Retinal pigment epithelial cell (primary cell): Measurements from ENCODE around the gene MEIS2.

Experiments
- DNase-seq: peaks from one replicate; pipeline ENCODE4 v3.0.0-alpha.2; 2010; ENCODE audit warnings: low read depth
- H3K4me3 ChIP-seq: 2 replicates; pipeline ENCODE4 v1.5.1; 2011; ENCODE audit warnings: mild to moderate bottlenecking, low read length, control low read depth, moderate library complexity
- TF ChIP-seq, protein P1 (sequence below): conservative IDR thresholded peaks from 2 replicates; pipeline ENCODE4 v1.5.1; 2011; ENCODE audit warnings: low read depth, low read length, control low read depth, inconsistent platforms

MEIS2 gene

GRCh38 chr15:37109168-37109871, 9.0 kb upstream of the MEIS2 start:
- TF ChIP-seq, protein P1, sequence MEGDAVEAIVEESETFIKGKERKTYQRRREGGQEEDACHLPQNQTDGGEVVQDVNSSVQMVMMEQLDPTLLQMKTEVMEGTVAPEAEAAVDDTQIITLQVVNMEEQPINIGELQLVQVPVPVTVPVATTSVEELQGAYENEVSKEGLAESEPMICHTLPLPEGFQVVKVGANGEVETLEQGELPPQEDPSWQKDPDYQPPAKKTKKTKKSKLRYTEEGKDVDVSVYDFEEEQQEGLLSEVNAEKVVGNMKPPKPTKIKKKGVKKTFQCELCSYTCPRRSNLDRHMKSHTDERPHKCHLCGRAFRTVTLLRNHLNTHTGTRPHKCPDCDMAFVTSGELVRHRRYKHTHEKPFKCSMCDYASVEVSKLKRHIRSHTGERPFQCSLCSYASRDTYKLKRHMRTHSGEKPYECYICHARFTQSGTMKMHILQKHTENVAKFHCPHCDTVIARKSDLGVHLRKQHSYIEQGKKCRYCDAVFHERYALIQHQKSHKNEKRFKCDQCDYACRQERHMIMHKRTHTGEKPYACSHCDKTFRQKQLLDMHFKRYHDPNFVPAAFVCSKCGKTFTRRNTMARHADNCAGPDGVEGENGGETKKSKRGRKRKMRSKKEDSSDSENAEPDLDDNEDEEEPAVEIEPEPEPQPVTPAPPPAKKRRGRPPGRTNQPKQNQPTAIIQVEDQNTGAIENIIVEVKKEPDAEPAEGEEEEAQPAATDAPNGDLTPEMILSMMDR: no peak
- no peak for DNase-seq
- peak overlapping the region; percentile 63 for H3K4me3 ChIP-seq

GRCh38 chr15:37108381-37109167, 8.2 kb upstream of the MEIS2 start:
- no peak for DNase-seq
- TF ChIP-seq, protein P1: no peak
- no peak overlapping the region for H3K4me3 ChIP-seq

DNA sequence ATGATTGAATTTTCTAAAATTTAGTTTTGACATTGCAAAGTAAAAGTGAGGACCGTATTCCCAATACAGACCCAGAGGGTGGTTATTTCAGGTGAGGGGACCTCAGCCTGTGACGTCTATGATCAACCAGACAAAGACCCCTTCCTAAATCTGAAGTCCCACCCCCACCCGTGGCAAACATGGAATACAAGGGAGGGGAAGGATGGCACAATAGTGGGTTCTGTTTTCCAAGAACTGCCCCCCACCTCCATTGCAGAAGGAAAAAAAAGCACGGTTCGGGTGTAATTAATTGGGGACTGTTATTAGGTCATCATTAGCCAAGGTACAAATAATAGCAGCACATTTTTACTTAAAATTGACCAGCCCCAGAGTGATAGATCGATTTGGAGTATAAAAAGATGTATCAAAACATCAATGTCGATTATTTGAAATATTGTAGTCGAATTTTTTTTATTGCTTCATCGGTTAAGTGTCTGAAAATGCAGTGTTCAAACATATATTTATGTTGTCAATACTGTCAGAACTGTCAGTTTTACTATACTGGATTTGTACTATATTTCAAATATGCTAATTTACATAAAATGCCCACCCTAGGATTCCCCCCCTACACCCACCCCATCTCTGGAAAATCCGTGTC, 7.5 kb upstream of the MEIS2 start:
- H3K4me3 ChIP-seq: no peak overlapping the region
- DNase-seq: no peak
- TF ChIP-seq, protein P1: no peak

DNA sequence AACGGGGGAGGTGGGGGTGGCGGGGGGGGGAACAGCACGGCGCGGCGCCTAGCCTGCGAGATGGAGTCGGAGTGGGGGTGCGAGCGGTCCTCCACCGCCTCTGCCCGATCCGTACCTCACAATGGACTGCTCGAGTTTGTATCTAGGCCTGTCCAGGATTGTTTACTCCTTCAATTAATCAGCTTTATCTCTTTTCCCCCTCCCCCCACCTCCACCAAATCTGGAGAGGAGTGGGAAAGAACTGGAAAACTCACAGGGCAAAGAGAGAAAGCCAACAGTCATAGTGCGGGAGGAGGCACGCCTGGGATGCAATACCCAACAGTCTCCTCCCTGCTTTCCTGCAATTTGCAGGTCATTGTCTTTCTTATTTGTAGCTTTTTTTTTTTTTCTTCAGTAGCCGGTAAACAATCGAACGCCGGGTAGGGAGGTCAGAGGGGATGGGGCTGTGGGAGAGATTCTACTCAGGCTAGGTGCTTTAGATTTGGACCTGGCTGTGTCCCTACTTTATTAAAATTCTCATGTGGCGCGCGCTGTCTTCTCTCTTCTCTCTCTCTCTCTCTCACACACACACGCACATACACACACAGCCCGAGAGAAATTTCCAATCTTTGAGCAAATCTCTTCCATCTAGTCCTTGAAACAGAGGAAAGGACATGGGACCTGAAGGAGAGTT, 6.9 kb upstream of the MEIS2 start:
- H3K4me3 ChIP-seq: peak overlapping the region; percentile 48
- TF ChIP-seq, protein P1: no peak
- no peak for DNase-seq

DNA sequence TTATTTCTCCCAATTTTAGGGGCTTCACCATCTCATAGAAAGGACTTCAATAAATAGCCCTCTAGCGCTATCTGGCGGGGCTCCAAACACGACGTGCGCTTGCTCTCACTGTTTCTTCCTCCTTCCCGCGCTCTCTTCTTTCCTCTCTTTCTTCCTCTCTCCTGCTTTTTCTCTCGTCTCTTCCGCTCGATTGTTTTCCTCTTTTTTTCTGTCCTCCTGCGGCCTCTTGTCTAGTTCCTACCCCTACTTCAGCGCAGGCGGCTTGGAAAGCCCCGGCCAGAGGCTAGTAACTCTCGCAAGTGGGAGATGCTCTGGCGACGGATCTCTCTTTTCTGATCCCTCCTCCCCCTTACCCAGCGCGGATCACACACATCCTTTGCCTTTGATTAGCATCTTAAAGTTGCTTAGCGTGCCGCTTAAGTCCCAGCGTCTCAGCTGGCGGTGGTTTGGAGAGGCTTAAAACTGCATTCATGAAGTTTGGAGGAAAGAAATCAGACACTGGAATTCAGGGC, 6.2 kb upstream of the MEIS2 start:
- TF ChIP-seq, protein P1: peak; percentile 38
- peak overlapping the region; percentile 48 for H3K4me3 ChIP-seq
- no peak for DNase-seq

DNA sequence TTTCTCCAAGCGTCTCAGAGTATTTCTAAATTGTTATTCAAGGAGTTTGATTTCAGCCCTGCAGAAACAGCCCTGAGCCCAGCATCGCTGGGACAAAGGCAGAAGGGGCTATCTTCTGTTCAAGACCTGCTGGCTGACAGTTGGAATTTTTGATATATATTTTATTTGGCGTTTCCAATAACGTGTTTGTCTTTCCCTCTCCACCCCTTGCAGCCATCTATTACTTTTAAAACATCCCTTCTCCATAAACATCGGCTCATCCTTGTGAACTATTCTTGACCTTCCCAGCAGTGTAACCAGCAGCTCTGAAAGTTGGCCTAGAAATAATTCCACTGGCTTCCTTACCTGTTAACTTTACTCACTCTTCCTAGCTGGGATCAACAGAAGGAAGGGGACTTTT, 5.5 kb upstream of the MEIS2 start:
- DNase-seq: no peak
- no peak overlapping the region for H3K4me3 ChIP-seq
- TF ChIP-seq, protein P1: no peak
